SK-N-MC (cell line): ENCODE measurements around the gene TIPIN.
A peak's percentile ranks its signal among the peaks of the same experiment; 100 is the strongest.

Experiments
- DNase-seq: peaks from one replicate; pipeline ENCODE4 v3.0.0-alpha.2; 2011; ENCODE audit warnings: low read depth, low spot score
- H3K27ac ChIP-seq: fragments of 200-600 bp; sonication (generic); 2 replicates; pipeline ENCODE4 v1.5.1; 2016; ENCODE audit warnings: mixed run types
- H3K36me3 ChIP-seq: fragments of 200-600 bp; sonication (generic); 2 replicates; pipeline ENCODE4 v1.6.1; 2017; ENCODE audit warnings: antibody characterized with exemption, low read length, mixed read lengths; ENCODE audit not compliant: insufficient read depth
- H3K4me3 ChIP-seq: fragments of 200-600 bp; sonication (generic); 2 replicates; pipeline ENCODE4 v1.5.1; 2016
- H3K9ac ChIP-seq: fragments of 200-600 bp; sonication (generic); 2 replicates; pipeline ENCODE4 v1.8.0; 2017; ENCODE audit warnings: mixed run types, mixed read lengths; ENCODE audit not compliant: insufficient read length
- H3K9me3 ChIP-seq: fragments of 200-600 bp; sonication (generic); 2 replicates; pipeline ENCODE4 v1.6.1; 2017; ENCODE audit warnings: low read depth, mild to moderate bottlenecking, antibody characterized with exemption, low read length, moderate library complexity, mixed read lengths
- EZH2 ChIP-seq: fragments of 200-600 bp; sonication (generic); IDR thresholded peaks from one replicate; pipeline ENCODE4 v1.6.1; 2017; ENCODE audit warnings: antibody characterized with exemption
- FOXP2 ChIP-seq: optimal IDR thresholded peaks from 2 replicates; pipeline ENCODE3; 2011; ENCODE audit warnings: mild to moderate bottlenecking, moderate library complexity; ENCODE audit not compliant: insufficient read depth; ENCODE audit errors: extremely low read length, control extremely low read depth
- POLR2AphosphoS5 ChIP-seq: IDR thresholded peaks from 2 replicates; pipeline ENCODE4 v1.6.1; 2012; ENCODE audit warnings: mild to moderate bottlenecking, low read depth, low read length, borderline replicate concordance

The TIPIN gene

GRCh38 chr15:66356359-66357236, at the start of gene TIPIN:
TIPIN (minus strand) TSS chr15:66356685; CDS start chr15:66352947, 3,738 bp downstream.
- no peak for TF ChIP-seq EZH2
- TF ChIP-seq POLR2AphosphoS5, result peak; percentile 98
- peak; percentile 78 for TF ChIP-seq FOXP2
- peak within 1 kb of the TSS; percentile 78 for H3K27ac ChIP-seq
- H3K4me3 ChIP-seq, result peak within 1 kb of the TSS; percentile 83
- DNase-seq, result peak; percentile 86
- peaks cover 18% of the 10 kb centered on the region for H3K36me3 ChIP-seq
- H3K9ac ChIP-seq, result peak within 1 kb of the TSS; percentile 96
- no peaks in the 10 kb centered on the region for H3K9me3 ChIP-seq

DNA sequence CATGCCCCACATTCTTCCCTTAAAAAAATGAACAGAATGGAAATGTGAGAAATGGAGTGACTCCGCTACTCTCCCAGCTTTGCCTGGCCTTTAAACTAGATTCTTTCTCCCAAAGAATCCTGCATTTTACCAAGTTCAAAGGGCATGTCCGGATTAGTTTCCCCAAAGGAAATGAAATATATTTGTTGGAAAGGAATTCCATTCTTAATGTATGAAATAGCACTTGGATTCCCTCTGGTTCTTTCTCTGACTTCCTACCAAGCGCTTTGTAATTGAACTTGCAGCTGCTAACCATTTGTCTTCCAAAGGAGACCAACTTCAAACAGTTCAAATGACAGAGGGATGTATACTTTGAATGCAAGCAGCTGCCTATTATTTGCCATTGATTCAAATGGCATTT, 49.1 kb upstream of the TIPIN start:
- H3K27ac ChIP-seq, result no peak overlapping the region

GRCh38 chr15:66405007-66405406, 48.5 kb upstream of the TIPIN start:
- Histone ChIP-seq H3K4me3 (no peak overlapping the region), H3K27ac (no peak overlapping the region)
- TF ChIP-seq EZH2 (no peak), FOXP2 (no peak), POLR2AphosphoS5 (no peak)

More for the DNA sequence above, 49.1 kb upstream of the TIPIN start:
- DNase-seq, result no peak
- no peak overlapping the region for H3K9ac ChIP-seq
- no peaks in the 10 kb centered on the region for H3K36me3 ChIP-seq
- no peaks in the 10 kb centered on the region for H3K9me3 ChIP-seq
- TF ChIP-seq POLR2AphosphoS5 (no peak), EZH2 (no peak), FOXP2 (no peak)
- no peak overlapping the region for H3K4me3 ChIP-seq

DNA sequence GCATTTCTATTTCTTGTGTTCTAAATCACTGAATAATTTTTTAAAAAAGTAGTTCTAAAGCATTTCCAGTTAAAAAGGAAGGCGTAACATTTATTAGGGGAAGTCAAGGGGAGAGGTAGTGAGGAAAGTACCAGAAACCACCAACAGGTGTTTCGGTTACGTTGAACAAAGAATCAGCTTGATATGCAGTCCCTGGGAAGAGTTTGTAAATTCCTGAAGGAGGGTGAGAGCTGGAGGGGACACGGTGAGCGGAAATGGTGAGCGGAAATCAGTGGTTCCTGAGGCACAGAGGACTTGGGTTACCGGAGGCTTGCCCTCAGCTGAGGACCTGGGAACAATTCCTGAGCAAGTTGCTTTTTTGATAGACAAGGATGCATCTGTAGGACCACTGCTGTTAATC, 48.0 kb upstream of the TIPIN start:
- H3K9me3 ChIP-seq, result no peaks in the 10 kb centered on the region
- no peak overlapping the region for H3K9ac ChIP-seq
- H3K27ac ChIP-seq, result no peak overlapping the region
- H3K4me3 ChIP-seq, result no peak overlapping the region
- no peaks in the 10 kb centered on the region for H3K36me3 ChIP-seq
- DNase-seq, result no peak
- no peak for TF ChIP-seq FOXP2
- no peak for TF ChIP-seq EZH2
- TF ChIP-seq POLR2AphosphoS5, result no peak

More at GRCh38 chr15:66405007-66405406, 48.5 kb upstream of the TIPIN start:
- H3K36me3 ChIP-seq, result no peaks in the 10 kb centered on the region
- H3K9ac ChIP-seq, result no peak overlapping the region
- H3K9me3 ChIP-seq, result no peaks in the 10 kb centered on the region
- DNase-seq, result no peak

GRCh38 chr15:66404122-66404521, 47.6 kb upstream of the TIPIN start:
- H3K27ac ChIP-seq, result no peak overlapping the region
- no peak for TF ChIP-seq POLR2AphosphoS5
- no peak for TF ChIP-seq EZH2
- no peak for TF ChIP-seq FOXP2
- H3K9me3 ChIP-seq, result no peaks in the 10 kb centered on the region
- no peak overlapping the region for H3K4me3 ChIP-seq
- no peaks in the 10 kb centered on the region for H3K36me3 ChIP-seq
- no peak for DNase-seq
- H3K9ac ChIP-seq, result no peak overlapping the region

DNA sequence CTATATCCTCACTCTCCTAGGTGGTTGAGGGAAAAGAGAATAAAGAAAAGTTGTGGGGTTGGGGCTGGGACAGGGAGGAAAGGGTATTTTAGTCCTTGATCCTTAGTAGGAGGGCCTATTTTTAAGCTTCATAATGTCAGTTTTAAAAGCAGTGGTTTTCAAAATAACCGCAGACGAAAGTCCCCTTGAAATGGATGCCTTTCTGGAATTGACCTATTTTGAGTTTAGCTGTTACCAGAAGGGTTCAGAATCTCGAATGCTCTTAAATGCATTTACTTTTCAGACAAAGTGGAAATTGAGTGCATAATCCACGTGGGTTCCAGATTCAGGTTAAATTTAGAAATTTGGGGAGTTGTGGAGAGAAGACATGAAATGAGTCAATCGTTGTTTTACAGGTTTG, 46.8 kb upstream of the TIPIN start:
- no peak overlapping the region for H3K27ac ChIP-seq
- no peaks in the 10 kb centered on the region for H3K36me3 ChIP-seq
- no peak overlapping the region for H3K9ac ChIP-seq
- no peak for DNase-seq
- no peak for TF ChIP-seq POLR2AphosphoS5
- no peak for TF ChIP-seq EZH2
- no peak for TF ChIP-seq FOXP2
- H3K4me3 ChIP-seq, result no peak overlapping the region
- H3K9me3 ChIP-seq, result no peaks in the 10 kb centered on the region

GRCh38 chr15:66402761-66403284, 46.3 kb upstream of the TIPIN start:
- Histone ChIP-seq H3K4me3 (no peak overlapping the region), H3K9ac (no peak overlapping the region), H3K36me3 (no peaks in the 10 kb centered on the region), H3K9me3 (no peaks in the 10 kb centered on the region), H3K27ac (no peak overlapping the region)
- no peak for TF ChIP-seq POLR2AphosphoS5
- TF ChIP-seq EZH2, result no peak
- no peak for TF ChIP-seq FOXP2
- no peak for DNase-seq

DNA sequence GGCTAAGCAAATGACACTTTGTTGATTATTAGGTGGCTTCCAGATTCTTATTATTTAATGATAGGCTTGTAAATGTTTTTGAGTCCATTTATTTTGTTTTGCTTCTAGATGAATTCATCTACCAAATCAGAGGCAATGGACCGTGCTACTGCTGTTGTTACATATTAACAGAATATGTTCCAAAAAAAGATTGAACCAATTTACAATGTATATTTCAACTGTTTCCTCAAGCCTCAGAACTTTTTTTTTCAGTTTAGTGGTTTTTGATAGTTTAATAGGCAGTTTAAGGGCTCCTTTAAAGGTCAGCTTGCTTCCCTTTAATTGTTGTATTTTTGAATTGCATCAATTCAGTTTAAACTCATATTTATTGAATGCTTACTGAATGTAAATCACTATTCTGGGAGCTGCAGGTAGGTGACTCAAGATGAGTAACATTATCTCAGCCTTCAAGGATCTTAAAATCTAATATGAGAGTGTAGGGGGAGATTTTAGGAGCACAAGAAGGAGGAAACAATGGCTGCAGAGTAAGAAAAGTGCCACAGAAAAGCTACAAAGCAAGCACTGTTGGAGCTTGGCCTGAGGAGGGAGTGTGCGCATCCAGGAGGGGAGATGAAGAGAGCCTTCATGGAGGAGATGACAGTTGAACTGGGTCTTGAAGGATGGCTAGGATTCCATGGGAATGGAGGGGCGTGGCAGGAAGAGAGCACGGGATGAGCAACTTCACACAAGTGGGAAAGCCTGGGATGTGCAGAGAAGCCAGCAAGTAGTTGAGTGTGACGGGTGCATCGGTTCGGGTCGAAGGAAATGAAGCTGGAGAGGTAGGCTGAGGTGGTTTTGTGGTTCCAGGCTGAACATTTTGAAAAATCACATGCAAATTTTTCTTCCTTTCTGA, 44.9 kb upstream of the TIPIN start:
- H3K9ac ChIP-seq, result no peak overlapping the region
- no peak for DNase-seq
- TF ChIP-seq EZH2 (no peak), POLR2AphosphoS5 (no peak)
- no peaks in the 10 kb centered on the region for H3K9me3 ChIP-seq
- H3K27ac ChIP-seq, result no peak overlapping the region
- no peaks in the 10 kb centered on the region for H3K36me3 ChIP-seq
- H3K4me3 ChIP-seq, result no peak overlapping the region
